BLaER1 treated with 17β-estradiol and CSF1 and Interleukin-3, amounts not matched to agents 10 nM and 100 nM (cell line): Measurements from ENCODE around the gene DYNLRB1.

ENCODE experiments used
- H3K27ac ChIP-seq, 11 experiments: shearing (Covaris generic); formaldehyde crosslinking; 2 replicates each; pipeline ENCODE4 v1.8.1; 2022
- H3K27me3 ChIP-seq, 11 experiments: shearing (Covaris generic); formaldehyde crosslinking; 2 replicates each; pipeline ENCODE4 v1.8.1; 2022
- H3K36me3 ChIP-seq, 11 experiments: shearing (Covaris generic); formaldehyde crosslinking; 2 replicates each; pipeline ENCODE4 v1.8.1; 2022
- H3K4me1 ChIP-seq, 10 experiments: shearing (Covaris generic); formaldehyde crosslinking; 2 replicates each; pipeline ENCODE4 v1.8.1; 2022
- H3K4me2 ChIP-seq, 11 experiments: shearing (Covaris generic); formaldehyde crosslinking; 2 replicates each; pipeline ENCODE4 v1.8.1; 2022
- H3K4me3 ChIP-seq, 10 experiments: shearing (Covaris generic); formaldehyde crosslinking; 2 replicates each; pipeline ENCODE4 v1.8.1; 2022
- H3K9ac ChIP-seq, 11 experiments: shearing (Covaris generic); formaldehyde crosslinking; 2 replicates each; pipeline ENCODE4 v1.8.1; 2022
- H3K9me3 ChIP-seq, 11 experiments: shearing (Covaris generic); formaldehyde crosslinking; replicated peaks in 1 of 11; 2 replicates each; pipeline ENCODE4 v1.8.1; 2022
- H4K20me1 ChIP-seq, 11 experiments: shearing (Covaris generic); formaldehyde crosslinking; 2 replicates each; pipeline ENCODE4 v1.8.1; 2022
- Cebpa-rat ChIP-seq, 11 experiments: shearing (Covaris generic); IDR thresholded peaks; 2 replicates each; pipeline ENCODE4 v1.8.1; 2022

Gene DYNLRB1

DNA sequence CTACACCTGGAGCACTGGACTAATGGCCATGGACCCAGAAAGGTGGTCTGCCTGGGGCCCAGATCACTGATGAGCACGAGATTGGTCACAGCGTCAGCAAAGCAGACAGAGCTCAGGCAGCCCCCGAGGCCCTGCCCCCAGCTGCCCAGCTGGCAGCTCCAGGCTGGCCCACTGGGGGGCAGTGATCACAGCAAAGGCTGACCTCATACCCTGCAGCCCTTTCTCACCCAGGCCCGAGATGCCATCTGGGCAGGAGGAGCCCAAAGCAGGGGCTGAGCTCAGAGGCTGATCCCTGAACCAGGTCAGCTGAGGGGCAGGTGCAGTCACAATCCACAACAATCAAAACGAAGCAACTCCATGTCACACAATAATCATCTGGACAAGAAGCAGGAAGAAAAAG, 46.4 kb downstream of the DYNLRB1 start:
- peaks cover 0 to 61% (median 17%) of the 10 kb centered on the region in 11 experiments; a peak in 14 of 22 replicates for H3K36me3 ChIP-seq
- TF ChIP-seq Cebpa-rat (IDR thresholded peaks at IDR 0.05): no peak
- peaks cover 0 to 8% (median 0%) of the 10 kb centered on the region in 11 experiments; a peak in 3 of 22 replicates for H4K20me1 ChIP-seq
- H3K4me3 ChIP-seq: no peak overlapping the region
- H3K27ac ChIP-seq: no peak overlapping the region
- peaks cover 0 to 5% (median 0%) of the 10 kb centered on the region in 10 experiments; a peak in 3 of 20 replicates for H3K4me1 ChIP-seq
- H3K27me3 ChIP-seq: peaks cover 0 to 13% (median 12%) of the 10 kb centered on the region in 11 experiments; a peak in 15 of 22 replicates
- no peak overlapping the region for H3K4me2 ChIP-seq
- H3K9ac ChIP-seq: peak overlapping the region in 1 of 11 experiments; percentile 8; a peak in 1 of 22 replicates
- no peaks in the 10 kb centered on the region for H3K9me3 ChIP-seq

DNA sequence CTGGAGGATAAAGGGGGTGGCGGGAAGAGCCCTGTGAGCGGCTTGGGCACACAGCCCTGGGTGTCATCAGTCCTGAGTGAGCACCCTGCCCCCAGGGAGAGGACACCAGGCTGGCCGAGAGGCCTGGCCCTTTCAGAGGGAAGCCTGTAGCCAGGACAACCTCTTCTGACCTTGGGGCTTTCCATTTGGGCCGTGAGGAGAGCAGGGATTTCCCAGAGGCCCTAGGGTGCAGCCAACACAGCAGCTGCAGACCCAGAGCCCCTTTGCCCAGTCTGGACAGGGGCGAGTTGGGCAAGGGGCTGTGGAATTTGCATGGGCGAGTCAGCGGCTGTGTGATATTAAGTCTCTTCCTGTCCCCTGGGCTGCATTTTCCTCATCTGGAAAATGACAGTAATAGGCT, 48.6 kb downstream of the DYNLRB1 start:
- Histone ChIP-seq H3K4me3 (no peak overlapping the region), H3K9me3 (no peaks in the 10 kb centered on the region), H3K4me1 (peaks cover 0 to 11% (median 0%) of the 10 kb centered on the region in 10 experiments; a peak in 6 of 20 replicates), H3K27ac (no peak overlapping the region), H4K20me1 (peaks cover 0 to 8% (median 0%) of the 10 kb centered on the region in 11 experiments; a peak in 3 of 22 replicates), H3K36me3 (peaks cover 0 to 77% (median 26%) of the 10 kb centered on the region in 11 experiments; a peak in 17 of 22 replicates), H3K27me3 (no peaks in the 10 kb centered on the region), H3K9ac (no peak overlapping the region), H3K4me2 (no peak overlapping the region)
- no peak for TF ChIP-seq Cebpa-rat (IDR thresholded peaks at IDR 0.05)

DNA sequence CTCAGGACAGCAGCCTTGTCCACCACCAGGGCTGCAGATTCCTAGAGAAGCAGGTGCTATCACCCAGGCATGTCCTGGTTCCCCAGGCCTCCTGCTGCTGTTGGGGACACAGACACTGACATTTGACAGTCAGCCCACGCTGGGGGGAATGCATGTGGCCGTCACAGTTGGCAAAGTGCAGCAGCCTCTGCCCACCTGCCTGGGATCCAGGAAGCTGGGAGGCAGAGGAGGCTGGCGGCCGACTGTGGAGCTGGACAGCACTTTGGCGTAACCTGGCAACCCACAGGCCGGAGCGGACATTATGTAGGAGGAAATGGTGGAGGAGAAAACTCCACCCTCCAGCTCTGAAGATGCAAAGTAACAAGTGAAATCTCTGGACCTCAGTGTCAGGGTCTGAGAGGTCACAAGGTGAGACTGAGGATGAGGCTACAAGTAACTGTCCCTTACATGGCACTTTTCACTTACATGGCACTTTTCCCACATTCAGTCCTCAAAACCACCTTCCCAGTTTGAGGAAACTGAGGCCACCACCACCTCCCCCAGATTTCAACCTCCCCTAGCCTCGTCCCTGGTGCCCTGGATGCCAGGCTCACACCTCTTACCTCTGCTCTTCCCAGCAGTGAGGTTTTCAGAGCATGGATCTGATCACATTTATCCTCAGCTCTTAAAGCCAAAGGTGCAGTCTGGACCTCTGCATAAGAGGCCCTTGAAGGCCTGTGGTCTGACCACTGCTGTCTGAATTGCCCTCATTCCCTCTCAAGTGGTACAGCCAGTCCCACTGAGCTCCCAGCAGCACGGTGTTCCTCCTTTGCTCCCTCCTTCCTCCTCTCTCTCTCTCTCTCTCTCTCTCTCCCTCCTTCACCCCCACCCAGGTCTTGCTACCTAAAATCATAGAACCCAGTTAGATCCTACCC, 51.0 kb downstream of the DYNLRB1 start:
- H3K27ac ChIP-seq: no peak overlapping the region; a peak in 1 of 22 replicates
- no peak overlapping the region for H3K9ac ChIP-seq
- H3K4me2 ChIP-seq: no peak overlapping the region
- H3K4me3 ChIP-seq: no peak overlapping the region
- peaks cover 0 to 3% (median 0%) of the 10 kb centered on the region in 11 experiments; a peak in 2 of 22 replicates for H4K20me1 ChIP-seq
- H3K36me3 ChIP-seq: peaks cover 0 to 64% (median 26%) of the 10 kb centered on the region in 11 experiments; a peak in 17 of 22 replicates
- peaks cover 9 to 32% (median 14%) of the 10 kb centered on the region in 10 experiments; a peak in 19 of 20 replicates for H3K4me1 ChIP-seq
- H3K27me3 ChIP-seq: no peaks in the 10 kb centered on the region
- no peak for TF ChIP-seq Cebpa-rat (IDR thresholded peaks at IDR 0.05)
- H3K9me3 ChIP-seq: no peaks in the 10 kb centered on the region

DNA sequence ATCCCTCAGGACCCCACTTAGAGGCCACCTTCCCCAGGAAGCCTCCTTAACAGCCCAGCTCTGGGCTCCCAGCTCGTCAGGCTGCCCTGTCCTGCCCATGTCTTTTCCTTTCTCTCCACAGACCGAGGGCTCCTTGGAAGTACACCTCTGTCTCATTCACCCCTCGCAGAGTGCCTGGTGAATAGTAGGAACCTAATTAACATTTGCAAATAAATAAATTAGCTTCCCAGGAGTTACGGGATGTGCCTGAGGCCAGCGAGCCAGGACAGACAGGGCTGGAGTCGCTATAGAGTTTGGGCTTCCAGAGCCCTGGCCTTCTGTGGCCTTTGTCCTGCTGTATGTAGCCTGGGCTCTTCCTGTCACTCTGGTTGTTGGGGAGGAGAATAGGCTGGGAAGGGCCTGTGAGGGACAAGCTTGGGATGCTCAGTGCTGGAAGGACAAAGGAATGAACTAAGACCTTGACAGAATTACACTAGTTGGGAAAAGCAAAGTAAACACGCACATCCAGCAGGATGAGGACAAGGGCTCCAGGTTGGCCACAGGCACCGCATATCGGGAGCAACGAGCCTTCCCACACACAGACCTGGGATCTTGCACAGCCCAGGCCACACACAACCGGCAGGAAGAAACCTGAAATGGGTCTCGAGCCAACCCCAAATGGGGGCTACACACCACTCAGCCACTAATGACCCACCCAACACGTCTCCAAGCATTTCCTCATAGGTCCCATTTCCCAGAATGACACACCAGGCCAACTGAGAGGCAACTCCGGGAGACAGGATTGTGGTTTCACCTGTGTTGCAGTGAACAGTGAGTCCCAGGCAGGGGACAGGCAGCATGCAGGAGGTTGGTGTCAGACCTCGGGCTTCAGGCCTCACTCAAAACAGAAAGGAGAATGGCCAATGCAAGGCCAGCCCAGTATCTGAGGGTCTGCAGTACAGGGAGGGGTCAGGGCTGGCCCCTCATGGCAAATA, 52.0 kb downstream of the DYNLRB1 start:
- H3K36me3 ChIP-seq: peaks cover 0 to 67% (median 35%) of the 10 kb centered on the region in 11 experiments; a peak in 17 of 22 replicates
- H3K27me3 ChIP-seq: no peaks in the 10 kb centered on the region
- H3K4me2 ChIP-seq: no peak overlapping the region
- no peaks in the 10 kb centered on the region; a peak in 1 of 22 replicates for H4K20me1 ChIP-seq
- no peak overlapping the region for H3K4me3 ChIP-seq
- no peak overlapping the region for H3K9ac ChIP-seq
- no peak overlapping the region; a peak in 1 of 22 replicates for H3K27ac ChIP-seq
- H3K4me1 ChIP-seq: peaks cover 9 to 32% (median 14%) of the 10 kb centered on the region in 10 experiments; a peak in 19 of 20 replicates
- TF ChIP-seq Cebpa-rat (IDR thresholded peaks at IDR 0.05): no peak
- H3K9me3 ChIP-seq: no peaks in the 10 kb centered on the region

DNA sequence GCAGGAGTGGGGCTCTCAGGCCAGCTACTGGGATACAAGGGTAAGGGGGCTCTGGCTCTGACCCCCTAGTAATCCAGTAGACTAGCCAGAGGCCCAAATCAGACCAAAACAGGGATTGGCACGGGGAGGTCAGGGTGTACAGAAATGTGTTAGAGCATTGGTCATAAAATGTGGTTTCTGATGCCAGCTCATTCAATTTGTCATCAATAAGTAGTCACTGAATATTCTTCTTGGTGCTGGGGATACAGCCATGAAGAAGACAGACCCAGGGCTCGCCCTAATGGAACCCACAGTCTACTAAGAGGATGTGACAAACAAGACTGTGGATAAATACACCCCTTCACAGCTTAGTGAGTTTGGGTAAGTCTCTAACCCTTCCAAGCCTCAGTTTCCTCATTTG, 53.4 kb downstream of the DYNLRB1 start:
- no peaks in the 10 kb centered on the region for H3K9me3 ChIP-seq

DNA sequence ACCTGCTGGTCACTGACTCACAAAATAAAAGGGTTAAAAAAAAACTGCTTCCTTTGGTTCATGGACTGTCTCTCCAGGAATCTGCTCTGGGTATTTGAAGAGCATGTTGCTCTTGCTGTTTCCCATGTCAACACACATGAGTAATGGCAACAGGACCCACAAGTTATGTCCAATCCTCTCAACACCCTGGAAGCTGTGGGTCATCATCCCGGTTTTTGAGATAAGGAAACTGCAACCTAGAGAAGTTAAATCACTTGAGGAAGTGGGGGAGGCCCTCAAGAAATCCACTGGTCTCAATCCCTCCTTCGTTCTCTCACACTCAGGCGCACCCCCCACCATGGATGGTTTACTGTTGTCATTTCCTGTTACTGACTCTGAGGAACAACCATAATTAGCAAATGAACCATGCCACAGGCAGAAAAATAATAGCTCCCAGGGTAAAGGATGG, 54.7 kb downstream of the DYNLRB1 start:
- Histone ChIP-seq H3K4me1 (peaks cover 9 to 27% (median 14%) of the 10 kb centered on the region in 10 experiments; a peak in 19 of 20 replicates), H3K4me2 (peak overlapping the region; percentile 8 to 67 (median 36); a peak in 17 of 22 replicates), H3K9ac (peak overlapping the region in 2 of 11 experiments; percentile 25 to 26; a peak in 2 of 22 replicates), H3K4me3 (no peak overlapping the region), H3K27ac (peak overlapping the region in 5 of 11 experiments; percentile 2 to 62 (median 28); a peak in 7 of 22 replicates), H3K27me3 (no peaks in the 10 kb centered on the region), H3K9me3 (no peaks in the 10 kb centered on the region), H4K20me1 (no peaks in the 10 kb centered on the region; a peak in 1 of 22 replicates), H3K36me3 (peaks cover 5 to 79% (median 56%) of the 10 kb centered on the region in 11 experiments; a peak in 21 of 22 replicates)
- TF ChIP-seq Cebpa-rat (IDR thresholded peaks at IDR 0.05): no peak

More for the DNA sequence above, 53.4 kb downstream of the DYNLRB1 start:
- no peak overlapping the region for H3K27ac ChIP-seq
- H3K4me3 ChIP-seq: no peak overlapping the region
- no peaks in the 10 kb centered on the region for H3K27me3 ChIP-seq
- peak overlapping the region in 2 of 11 experiments; percentile 21 to 59; a peak in 3 of 22 replicates for H3K4me2 ChIP-seq
- H3K36me3 ChIP-seq: peaks cover 5 to 76% (median 48%) of the 10 kb centered on the region in 11 experiments; a peak in 21 of 22 replicates
- no peak overlapping the region for H3K9ac ChIP-seq
- no peaks in the 10 kb centered on the region; a peak in 1 of 22 replicates for H4K20me1 ChIP-seq
- H3K4me1 ChIP-seq: peaks cover 9 to 32% (median 14%) of the 10 kb centered on the region in 10 experiments; a peak in 19 of 20 replicates
- no peak for TF ChIP-seq Cebpa-rat (IDR thresholded peaks at IDR 0.05)

DNA sequence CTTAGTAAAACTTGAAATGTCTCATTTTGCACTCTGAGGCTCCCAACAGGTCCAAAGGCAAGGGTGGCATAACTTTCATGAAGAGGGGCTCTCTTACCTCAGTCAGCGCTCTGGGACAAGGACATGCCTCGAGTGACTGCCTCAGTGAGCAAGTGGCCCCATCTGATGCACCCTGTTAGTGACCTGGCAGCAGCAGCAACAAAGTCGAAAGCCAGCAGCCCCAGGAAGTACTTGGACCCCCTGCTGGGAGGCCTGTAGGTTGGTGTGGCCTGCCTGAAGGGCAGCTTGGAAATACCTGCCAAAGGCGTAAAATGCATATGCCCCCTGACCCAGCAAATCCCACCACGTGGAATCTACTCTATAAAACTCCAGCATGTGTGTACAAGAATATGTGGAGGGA, 55.5 kb downstream of the DYNLRB1 start:
- H4K20me1 ChIP-seq: no peaks in the 10 kb centered on the region
- H3K9ac ChIP-seq: peak overlapping the region in 1 of 11 experiments; percentile 26; a peak in 1 of 22 replicates
- H3K4me2 ChIP-seq: peak overlapping the region in 9 of 11 experiments; percentile 14 to 67 (median 47); a peak in 12 of 22 replicates
- H3K36me3 ChIP-seq: peaks cover 5 to 76% (median 49%) of the 10 kb centered on the region in 11 experiments; a peak in 21 of 22 replicates
- H3K9me3 ChIP-seq: no peaks in the 10 kb centered on the region
- peak overlapping the region in 4 of 11 experiments; percentile 2 to 62 (median 28); a peak in 4 of 22 replicates for H3K27ac ChIP-seq
- H3K4me1 ChIP-seq: peaks cover 9 to 33% (median 15%) of the 10 kb centered on the region in 10 experiments; a peak in 19 of 20 replicates
- no peak overlapping the region for H3K4me3 ChIP-seq
- TF ChIP-seq Cebpa-rat (IDR thresholded peaks at IDR 0.05): no peak
- no peaks in the 10 kb centered on the region for H3K27me3 ChIP-seq
